Sigmoid colon (tissue), 4 donors: ENCODE results near the gene GSDMA.
A peak's percentile ranks its signal among the peaks of the same experiment; 100 is the strongest.

Experiments used
- CTCF ChIP-seq, 4 experiments: fragments of 450-650 bp in 3 of 4; fragments of 200-600 bp in 1 of 4; IDR thresholded peaks; one replicate each; pipeline ENCODE4 v1.5.1; 2016 to 2019; ENCODE audit warnings: antibody characterized with exemption in 4 of 4, mild to moderate bottlenecking in 3 of 4, moderate library complexity in 2 of 4
- POLR2AphosphoS5 ChIP-seq, 4 donors: sonication (generic); formaldehyde crosslinking; IDR thresholded peaks; one replicate each; pipeline ENCODE4 v1.6.1; 2017; ENCODE audit warnings: antibody characterized with exemption in 4 of 4

GRCh38 chr17:39965017-39965699 is 2.4 kb downstream of the GSDMA start:
- TF ChIP-seq CTCF (IDR thresholded peaks at IDR 0.05) (no peak), POLR2AphosphoS5 (IDR thresholded peaks at IDR 0.05) (peak in 2 of 4 donors; percentile 18 to 58)
